ENCODE results near the gene CNN2.
A peak's percentile ranks its signal among the peaks of the same experiment; 100 is the strongest.
"Not testable (repeated sequence)": the region's sequence is repeated elsewhere in the genome, so short reads cannot be mapped to it uniquely, and the experiment has no call there.

CNN2 gene

DNA sequence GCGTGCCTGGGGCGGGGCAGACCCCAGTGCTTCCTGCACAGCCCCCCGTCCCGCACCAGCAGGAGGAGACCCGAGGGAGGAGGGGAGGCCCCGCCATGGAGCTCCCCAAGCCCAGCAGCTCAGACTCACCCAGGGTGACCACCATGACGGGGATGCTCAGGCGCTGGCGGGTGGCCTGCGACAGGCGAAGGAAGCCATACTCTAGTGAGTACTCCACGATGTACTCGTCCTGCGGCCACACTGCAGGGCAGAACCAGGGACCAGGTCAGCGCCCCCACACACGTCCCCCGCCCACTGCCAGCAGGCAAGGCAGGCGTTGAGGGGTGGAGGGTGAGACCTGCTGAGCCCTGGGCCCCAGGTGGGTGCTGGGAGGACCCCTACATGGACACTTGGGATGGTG is 14.1 kb upstream of the CNN2 start:
- no peak for DNase-seq

DNA sequence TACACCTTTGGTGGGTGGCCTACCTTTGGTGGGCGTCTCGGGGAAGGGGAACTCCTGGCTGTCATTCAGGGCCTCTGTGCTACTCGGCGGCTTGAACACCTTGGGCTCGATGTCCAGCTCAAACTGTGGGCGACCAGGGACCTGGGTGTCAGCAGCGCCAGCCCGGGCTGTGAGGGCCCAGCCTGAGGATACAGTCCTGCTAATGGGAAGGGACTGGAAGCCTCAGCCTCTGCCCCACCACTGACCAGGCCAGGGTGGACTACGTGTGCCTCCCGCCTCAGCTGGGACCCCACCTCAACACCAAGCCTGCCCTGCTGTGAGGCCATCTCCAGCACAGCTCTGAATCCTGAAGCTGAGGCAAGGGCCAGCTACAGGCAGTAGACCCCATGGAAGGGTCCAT is 13.2 kb upstream of the CNN2 start:
- no peak for DNase-seq

DNA sequence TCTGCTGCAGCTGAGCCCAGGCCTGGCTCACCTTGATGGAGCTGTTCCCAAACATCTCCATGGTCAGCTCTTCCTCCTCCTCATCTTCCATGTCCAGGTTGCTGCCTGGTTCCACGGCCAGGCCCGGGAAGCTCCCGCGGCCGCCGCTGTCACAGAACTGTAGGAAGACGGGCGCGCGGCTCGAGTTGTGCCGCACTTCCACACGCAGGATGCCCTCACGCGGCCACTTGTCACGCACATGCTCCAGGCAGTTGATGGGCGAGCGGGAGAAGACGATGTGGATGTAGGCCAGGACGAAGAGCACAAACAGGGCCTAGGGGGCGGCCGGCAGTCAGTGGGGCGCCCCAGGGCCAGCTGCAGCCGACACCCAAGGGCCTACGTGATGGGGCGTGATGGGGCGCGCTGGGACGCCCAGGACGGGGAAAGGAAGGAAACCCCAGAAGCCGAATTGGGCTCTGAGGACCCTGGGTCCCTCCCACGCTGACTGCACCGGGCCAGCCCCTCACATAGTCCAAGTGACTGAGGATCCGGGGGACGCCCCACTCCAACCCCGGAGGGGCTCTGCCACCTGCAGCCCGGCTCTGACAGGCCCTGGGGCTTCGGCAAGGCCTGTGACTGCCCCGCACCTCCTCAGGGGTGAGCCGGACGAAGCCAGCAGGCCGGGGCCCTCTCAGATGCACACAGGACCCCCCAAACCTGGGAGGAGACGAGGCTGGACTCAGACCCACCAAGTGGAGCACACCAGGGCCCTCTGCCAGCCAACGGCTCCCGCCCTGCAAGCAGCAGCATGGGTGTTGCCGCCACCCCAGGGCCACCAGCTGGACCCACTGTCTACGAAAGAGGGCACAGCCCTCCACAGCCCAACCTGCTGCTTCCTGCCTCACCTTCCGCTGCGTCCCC is 12.0 kb upstream of the CNN2 start:
- DNase-seq, result no peak

DNA sequence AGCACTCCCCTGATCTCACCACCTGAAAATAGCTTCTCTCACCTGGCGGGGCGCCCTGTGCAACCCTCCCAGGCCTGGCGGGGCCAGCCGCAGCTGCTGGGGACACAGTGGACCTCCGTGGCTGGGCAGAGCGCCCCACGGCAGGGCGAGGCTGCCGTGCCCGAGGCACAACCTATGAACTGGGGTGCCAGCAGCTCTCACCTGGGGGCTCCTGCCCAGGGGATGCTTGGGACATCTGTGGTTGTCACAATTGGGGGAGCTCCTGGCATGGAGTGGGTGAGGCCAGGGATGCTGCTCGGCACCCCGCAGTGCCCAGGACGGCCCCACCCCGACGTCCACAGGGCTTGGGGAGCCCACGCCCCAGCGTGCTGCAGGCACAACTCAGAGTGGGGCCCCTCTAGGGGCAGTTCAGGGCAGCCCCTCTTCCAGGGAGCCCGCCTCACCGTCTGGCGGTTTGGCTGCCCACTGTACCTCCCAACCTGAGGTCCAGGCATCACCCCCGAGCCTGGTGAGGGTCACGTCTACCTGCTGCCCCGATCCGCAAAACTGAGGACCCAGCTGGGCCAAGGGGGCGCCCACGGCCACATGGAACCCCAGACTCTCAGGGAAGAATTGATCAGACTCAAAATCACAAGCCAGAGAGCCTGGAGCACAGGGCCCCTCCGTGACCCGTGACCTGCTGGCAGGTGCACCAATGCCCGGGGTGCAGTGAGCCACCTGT is 11.2 kb upstream of the CNN2 start:
- DNase-seq, result no peak

DNA sequence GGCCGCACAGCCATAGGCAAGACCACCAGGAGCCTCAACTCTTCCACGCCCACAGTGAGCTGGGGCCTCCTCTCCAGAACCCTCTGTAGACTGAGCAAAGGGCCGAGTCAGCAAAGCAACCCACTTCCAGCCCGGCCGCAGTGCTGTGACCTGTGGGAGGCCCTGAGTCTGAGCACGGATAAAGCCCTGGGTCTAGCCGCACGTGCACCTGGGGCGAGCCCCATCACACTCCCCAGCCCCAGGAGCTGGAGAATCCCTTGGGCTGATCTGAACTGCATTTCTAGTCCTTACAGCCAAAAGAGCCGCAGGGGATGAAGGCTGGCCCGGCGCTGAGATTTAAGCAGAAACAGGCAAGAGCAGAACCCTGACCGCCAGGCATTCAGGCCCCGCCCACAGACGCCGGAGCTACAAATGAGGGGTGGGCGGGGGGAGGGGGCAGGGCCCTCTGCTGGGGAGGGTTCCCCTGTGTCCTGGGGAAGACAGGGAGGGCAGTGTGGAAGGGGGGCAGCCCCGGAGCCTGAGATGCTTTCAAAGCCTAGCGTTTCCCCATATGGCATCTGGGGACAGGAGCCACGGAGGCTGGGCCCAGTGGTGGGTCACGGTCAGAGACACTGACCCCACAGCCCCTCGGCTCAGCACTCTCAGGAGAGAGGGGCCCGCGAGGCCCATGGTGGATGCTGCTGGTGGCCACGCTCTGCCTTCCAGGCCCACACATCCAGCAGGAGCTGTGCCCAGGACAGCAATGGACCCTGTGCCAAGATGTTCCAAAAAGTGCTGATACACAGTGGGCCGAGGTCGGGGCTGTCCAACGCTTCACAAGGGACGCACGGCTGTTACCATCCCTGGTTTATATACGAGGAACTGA is 10.4 kb upstream of the CNN2 start:
- DNase-seq, result no peak

DNA sequence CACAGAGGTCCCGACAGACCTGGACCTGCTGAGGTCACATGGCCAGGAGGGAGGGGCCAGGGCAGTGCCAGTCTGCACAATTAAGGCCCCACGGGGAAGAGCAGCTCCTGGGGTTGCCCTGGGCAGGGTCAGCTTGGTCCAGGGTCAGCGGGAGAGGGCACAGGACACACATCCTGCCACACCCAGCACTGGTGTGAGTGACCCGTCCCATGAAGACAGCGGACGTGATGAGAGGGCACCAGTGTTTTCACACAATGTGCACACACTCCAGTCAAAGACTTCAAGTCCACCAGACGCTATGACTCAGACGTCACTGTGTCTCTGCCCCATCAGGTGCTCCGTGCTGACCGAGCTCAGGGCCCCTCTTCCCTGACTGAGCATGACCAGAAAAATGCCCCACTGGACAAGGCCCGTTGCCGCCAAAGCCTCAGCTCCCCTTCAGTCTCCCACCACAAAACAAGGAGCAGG is 9.7 kb upstream of the CNN2 start:
- no peak for DNase-seq

DNA sequence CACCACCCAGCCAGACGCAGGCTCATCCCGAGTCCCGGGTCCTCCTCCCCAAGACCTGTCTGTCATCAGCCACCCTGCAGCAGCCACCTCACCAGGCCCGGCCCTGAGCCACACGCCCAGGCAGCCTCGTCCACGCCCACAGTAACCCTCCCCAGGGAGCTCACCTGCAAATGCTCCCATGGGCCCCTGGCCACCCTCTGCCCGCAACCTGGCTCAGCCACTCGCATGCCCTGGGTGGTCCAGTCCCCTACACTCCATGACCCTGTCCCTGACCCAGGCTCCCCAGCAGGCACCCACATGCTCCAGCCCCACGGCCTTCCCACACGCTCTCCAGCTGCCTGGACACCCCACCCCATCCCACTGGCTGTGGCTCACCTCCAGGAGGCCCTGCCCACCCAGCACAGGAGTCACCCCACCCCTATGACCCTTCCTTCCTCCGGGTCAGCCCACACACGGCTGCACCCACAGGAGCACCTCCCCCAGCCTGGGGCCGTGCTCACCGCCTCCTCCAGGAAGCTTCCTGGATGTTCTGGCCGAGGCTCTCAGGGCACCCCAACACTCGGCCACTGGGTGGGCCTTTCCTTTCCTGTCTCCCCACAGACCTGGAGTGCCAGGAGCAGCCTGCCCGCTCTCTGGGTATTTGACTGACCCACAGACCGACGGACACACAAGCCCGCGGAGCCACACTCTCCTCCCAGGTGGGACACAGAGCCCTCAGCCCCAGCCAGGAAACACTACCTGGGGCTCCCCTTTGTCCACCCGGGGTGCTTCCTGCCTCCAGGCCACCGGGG is 9.1 kb upstream of the CNN2 start:
- no peak for DNase-seq

DNA sequence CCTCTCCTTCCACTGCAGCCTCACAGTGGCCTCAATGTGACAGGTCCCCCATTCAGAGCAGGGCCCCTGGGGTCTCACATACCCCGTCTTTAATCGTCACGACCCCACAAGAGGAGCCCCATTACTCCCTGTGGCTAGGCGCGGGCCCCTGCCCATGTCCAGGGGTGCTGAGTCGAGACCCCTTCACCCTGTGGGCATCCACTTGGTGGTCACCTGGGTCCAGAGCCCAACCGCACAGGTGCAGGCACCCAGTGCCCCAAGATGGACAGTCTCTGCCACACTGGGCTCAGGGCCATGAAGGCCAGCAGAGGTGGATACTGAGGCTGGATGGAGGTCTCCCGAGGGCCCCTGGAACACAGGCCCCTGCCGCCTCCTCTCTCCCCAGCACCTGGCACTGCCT is 8.5 kb upstream of the CNN2 start:
- DNase-seq, result no peak

DNA sequence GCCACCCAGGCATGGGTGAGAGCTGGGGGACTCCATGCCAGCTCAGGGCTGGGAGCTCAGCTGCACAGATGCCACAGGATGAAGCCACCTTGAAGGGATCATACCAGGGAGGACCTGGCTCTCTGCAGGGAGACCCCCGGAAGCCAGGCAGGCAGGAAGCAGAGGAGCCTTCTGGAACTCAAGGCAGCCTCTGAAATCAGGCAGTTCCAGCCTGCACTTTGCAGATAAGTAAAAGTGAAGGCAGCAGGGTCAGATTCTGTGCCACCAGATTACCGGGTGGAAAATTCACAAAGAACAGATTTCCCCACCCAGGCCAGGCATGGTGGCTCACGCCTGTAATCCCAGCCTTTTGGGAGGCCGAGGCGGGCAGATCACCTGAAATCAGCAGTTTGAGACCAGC is 8.0 kb upstream of the CNN2 start:
- no peak for DNase-seq

DNA sequence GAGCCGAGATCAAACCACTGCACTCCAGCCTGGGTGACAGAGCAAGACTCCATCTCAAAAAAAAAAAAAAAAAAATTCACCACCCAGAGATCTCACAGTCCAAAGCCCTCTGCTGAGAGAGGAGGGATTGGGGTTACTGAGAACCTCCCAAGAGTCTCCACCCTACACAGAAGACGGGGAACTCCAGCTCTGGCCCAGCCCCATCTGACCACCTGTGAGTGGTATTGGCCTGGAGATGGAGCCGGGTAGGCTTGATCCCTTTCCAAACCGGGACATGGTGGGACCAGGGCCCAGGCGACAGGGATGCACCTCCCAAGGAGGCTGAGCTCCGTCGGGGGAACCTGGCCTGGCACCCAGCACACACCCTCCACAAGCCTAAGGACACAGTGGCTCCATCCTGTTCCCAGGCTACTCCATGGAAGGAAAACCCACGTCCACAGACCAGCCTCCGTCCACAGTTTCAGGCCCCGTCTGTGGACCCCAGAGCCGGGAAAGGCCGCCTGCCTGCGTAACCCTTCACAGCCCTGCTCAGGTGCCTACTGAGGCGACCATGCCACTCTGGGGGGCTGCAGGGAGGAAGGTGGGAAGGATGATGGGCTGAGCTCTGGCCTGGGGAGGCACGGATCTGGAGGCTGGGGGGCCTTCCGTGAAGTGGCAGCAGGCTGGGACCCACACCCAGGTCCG is 7.3 kb upstream of the CNN2 start:
- DNase-seq, result no peak

DNA sequence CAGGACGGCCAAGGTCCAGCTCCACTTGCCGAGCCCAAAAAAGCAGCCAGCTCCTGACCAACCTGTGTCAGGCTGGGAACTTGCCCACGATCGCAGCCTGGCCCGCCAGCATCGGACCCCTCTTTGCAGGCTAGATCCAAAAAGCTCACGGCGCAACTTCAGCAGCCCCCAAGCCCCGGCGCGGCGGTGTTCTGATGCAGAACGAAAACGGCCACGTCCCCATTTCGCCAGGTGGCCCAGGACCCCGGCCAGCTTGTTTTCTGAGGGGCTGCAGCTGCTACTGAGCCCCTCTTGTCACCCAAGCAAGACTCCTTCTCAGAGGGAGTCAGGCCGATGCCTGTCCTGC is 6.8 kb upstream of the CNN2 start:
- no peak for DNase-seq

DNA sequence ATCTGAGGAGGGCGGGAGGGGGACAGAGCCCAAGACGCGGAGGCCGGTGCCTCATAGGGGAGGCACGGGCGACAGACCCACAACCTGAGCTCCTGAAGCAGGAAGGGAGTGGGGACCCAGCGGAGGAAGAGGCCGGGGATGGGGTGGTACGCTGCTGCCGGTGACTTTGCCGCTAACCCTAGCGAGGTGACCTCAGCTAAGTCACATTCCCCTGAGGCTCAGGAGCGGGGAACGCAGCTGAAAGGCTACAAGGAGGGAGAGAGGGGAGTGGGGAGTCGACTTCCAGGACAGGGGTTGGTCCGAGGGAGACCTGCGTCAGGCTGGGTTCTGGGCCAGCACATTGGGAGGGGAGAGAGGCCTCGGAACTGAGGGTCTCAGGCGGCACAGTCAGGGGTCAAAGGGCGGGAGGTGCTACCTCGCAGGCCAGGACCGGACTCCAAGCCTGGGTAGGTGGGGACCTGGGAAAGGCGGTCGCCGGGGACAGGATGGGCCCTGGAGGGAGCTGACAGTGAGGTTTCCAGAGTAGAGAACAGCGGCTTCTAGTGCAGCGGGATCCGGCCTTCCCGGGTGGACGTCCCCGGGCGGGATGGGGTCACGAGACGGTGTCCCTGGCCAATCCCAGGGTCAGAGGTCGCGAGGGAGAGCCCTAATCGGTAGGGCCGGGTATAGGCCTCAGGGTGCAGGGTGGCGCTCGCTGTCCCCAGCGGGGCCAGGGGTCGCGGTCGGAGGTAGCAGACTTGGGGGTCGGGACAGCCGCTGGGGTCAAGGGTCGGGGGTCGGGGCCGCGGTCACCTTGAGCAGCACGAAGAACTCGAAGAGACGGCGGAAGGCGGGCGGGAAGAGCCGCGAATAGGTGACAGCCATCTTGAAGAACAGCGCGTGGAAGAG is 6.2 kb upstream of the CNN2 start:
- DNase-seq, result no peak

DNA sequence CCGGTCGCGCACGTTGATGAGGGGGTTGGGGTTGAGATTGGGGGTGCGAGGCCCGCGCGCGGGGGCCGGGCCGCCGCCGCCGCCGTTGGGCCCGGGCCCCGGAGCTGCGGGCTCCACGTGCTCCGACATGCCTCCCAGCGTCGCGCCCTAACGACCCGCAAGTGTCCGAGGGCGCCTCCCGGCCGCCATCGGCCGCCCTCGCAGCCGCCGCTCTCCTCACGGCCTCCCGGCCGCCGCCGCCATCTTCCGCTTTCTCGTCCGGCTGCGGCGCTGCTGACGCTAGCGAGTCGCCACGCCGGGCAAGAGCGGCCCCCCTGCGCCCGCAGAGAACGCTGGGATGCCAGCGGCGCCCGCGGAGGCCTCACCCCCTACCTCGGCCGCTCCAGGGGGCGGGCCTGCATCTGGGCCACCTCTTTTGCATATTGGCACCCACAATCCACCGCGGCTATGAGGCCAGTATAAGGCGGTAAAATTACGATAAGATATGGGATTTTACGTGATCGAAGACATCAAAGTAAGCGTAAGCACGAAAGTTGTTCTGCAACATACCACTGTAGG is 5.5 kb upstream of the CNN2 start, which contains the start of gene TMEM259:
Gene TMEM259 (minus strand): TSS at position 256 of the 558 bp plus-strand sequence. CDS start 127 bp downstream, at position 129.
- peak; percentile 96 for DNase-seq

DNA sequence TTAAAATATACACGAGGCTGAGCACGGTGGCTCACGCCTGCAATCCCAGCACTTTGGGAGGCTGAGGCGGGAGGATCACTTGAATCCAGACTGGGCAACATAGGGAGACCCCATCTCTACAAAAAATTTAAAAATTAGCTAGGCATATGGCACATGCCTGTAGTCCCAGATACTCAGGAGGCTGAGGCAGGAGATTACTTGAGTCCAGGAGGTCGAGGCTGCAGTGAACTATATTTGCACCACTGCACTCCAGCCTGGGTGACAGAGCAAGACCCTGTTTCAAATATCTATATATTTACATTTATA is 2.6 kb upstream of the CNN2 start:
- not testable (repeated sequence) for DNase-seq

DNA sequence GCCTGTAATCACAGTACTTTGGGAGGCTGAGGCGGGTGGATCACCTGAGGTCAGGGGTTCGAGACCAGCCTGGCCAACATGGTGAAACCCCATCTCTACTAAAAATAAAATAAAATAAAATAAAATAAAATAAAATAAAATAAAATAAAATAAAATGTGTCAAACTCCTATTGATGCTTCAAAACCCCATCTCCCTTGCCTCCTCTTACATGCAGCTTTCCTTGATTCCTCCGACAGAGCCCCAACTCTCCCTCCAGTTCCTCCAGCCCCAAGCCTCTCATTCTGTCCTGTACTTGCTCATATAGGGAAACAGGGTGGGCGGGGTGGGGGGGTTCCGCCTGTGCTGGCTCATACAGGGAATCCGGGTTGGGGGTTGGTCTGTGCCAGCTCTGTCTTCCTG is 1.3 kb upstream of the CNN2 start:
- not testable (repeated sequence) for DNase-seq

DNA sequence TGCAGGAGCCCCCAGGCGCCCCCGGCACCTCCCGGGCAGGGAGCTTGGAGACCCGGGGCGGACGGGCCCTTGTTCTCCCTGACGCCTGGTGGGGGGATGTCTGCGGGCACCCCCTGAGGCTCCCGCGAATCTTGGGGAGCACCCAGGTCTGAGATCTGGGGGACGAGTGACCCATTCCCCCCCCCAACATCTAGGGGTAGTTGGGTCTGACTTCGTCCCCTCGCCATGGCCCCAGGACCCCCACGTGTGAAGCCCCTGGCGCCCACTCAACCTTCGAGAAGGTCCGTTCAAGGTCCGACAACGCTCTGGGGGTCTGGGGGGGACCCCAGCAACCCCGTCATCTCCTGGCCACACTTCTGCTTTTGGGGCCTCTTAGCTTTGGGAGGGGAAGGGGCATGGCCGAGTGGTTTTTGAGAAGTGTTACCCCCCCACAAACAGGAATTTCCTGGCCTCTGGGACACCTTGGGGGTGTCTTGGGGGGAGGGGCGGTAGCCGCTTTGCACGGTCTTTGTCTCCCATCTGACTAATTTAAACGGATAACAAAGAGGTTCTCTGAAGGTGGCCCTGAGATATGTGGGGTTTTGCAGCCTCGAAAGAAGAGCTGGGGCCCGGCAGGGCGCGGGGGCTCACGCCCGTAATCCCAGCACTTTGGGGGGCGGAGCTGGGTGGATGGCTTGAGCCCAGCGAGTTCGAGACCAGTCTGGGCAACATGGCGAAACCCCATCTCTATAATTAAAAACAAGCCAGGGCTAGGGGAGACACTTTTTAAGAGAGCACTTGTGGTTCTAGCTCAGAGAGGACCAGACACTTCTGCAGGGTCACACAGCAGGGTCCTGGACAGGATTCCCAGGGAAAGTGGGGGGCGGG is 608 bp downstream of the CNN2 start:
- peak; percentile 27 for DNase-seq

DNA sequence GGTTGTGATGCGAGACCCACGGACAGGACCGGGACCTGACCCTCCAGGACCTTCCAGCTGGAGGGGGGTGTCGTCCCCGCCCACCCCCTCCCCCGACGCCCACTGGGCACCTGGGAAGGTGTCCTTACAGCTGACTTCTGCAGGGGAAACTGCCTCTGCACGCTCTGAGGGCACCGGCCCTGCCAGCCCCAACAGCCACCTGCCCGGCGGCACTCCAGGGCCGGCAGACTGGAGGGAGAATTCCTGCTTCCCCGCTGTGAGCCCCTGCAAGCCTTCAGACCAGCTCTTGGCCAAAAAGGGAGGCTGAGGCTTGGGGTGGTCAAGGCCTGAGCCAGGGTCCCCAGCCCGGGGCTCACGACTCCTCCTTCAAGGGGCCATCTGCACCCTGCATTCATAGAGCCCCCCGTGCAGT is 1.2 kb downstream of the CNN2 start:
- no peak for DNase-seq

DNA sequence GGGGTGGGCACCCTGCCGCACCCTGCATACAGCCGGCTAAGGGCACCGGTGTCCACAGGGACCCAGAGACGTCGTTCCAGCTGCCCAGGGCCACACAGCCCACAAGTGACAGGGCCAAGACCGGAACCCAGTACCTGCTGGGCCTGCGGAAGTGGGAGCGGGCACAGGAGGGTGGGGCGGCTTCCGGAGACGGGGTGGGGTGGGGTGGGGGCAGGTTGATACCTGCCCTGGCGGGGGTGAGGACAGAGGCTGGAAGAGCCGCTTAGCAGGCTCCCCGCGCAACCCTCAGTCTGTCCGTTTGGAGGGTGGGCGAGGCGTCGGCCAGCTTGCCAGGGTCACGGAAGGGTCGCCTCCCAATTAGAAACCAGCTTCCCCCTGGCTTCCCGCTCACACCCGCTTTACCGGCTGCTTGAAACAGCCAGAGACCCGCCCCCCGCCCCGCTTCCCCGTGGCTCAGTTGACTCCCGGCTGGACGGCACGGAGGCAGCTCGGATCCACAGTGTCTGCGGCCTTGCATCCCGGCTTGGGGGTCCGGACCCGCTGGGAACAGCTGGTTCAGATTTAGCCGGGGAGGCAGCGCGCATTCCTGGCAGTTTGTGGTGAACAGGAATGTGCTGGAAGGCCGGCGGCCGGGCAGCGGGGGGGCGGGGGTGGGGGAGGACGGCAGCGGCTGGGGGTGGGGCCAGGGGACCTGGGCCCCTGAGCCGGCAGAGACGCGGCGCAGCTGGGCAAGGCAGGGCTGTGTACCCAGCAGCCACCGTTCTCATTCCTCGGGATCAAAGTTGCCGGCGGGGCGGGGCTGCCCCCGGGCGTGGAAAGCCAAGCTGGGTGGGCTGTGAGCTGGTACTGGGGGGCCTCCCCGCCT is 1.9 kb downstream of the CNN2 start:
- peak; percentile 67 for DNase-seq

All from activated effector memory CD4-positive, alpha-beta T cell treated with Interleukin-2 at 50 U/mL for 16 hours (primary cell).